Esophagus mucosa (tissue), 1 donor: ENCODE measurements around the gene HSPB8. TPM values are rescaled to one million over a fixed set of nuclear protein-coding genes. Genes with fewer than 3 reads are reported as not detected.

Experiments
- ATAC-seq: fragments of 200-7000 bp; cut with Tn5 transposase; one replicate; pipeline ENCODE4 v1.9.1; 2020
- total RNA-seq: library from RNA; stranded (reverse); gene quantifications from one replicate; pipeline ENCODE4 v1.2.4, GENCODE V29; 2023
- donor health status: DM: yes; HTN: yes; CAD: no.

HSPB8 gene, protein sequence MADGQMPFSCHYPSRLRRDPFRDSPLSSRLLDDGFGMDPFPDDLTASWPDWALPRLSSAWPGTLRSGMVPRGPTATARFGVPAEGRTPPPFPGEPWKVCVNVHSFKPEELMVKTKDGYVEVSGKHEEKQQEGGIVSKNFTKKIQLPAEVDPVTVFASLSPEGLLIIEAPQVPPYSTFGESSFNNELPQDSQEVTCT
- total RNA-seq, result 33.8 TPM

GRCh38 chr12:119178544-119179334, at the start of gene HSPB8:
Gene HSPB8 (plus strand): TSS chr12:119178931. CDS start chr12:119179313, 382 bp downstream.
- ATAC-seq, result peak; percentile 60

- no peak for ATAC-seq
Measured at GRCh38 chr12:119129827-119130434, 48.8 kb upstream of the HSPB8 start.

DNA sequence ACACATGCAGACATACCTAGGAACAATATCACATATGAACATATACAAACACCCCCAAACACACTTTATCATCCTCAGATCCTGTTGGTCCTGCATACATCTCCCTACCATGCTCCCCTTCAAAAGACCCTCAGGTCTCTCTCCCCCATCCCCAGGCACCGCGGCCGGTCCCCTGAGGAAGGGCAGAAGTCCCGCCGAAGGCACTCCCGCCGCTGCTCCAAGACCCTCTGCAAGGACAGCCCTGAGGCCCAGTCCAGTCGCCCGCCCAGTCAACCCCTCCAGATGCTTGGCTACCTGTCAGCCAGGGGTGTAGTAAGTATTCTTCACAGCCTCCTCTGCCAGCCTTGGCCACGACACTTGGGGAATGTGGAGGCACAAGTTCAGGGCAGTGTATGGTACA, 48.2 kb upstream of the HSPB8 start:
- no peak for ATAC-seq

DNA sequence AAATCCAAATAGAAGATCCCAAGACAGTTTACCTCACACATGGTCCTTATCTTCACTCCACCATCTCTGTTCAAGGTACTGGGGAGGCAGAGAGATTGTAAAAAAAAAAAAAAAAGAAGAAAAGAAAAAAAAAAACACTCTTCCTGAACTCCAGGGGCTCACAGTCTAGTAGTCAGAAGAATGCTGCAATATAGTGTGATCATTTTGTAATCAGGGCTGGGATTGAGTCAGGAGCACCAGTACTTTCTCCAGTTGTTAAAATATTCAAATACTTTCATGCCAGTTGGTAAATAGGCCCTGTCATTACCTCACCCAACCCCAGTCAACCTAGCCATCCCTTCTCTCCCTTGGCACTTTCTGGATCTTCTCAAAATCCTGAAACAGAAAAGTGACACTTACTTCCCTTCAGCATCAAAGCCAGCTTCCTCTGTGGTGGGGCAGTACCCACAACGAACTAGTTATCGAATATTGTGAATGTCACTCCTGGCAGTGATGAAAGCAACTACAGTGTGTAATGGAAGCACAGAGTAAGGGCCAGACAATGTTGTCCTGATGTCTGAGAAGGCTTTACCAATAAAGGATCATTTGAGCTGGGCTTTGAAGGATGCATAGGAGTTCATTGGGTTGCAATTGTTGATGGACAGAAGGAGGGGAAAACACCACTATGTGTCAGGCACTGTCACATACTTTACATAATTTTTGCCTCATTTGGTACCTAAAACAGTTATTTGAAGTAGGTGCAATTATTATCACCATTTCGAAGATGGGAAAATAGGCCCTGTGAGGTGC, 44.3 kb upstream of the HSPB8 start:
- ATAC-seq, result no peak

- ATAC-seq, result no peak
Measured at GRCh38 chr12:119136811-119137410, 41.8 kb upstream of the HSPB8 start.

- no peak for ATAC-seq
Measured at GRCh38 chr12:119139448-119139847, 39.3 kb upstream of the HSPB8 start.

- no peak for ATAC-seq
Measured at GRCh38 chr12:119145367-119145766, 33.4 kb upstream of the HSPB8 start.

GRCh38 chr12:119147847-119148448, 30.8 kb upstream of the HSPB8 start:
- no peak for ATAC-seq

GRCh38 chr12:119149270-119149669, 29.5 kb upstream of the HSPB8 start:
- ATAC-seq, result no peak

DNA sequence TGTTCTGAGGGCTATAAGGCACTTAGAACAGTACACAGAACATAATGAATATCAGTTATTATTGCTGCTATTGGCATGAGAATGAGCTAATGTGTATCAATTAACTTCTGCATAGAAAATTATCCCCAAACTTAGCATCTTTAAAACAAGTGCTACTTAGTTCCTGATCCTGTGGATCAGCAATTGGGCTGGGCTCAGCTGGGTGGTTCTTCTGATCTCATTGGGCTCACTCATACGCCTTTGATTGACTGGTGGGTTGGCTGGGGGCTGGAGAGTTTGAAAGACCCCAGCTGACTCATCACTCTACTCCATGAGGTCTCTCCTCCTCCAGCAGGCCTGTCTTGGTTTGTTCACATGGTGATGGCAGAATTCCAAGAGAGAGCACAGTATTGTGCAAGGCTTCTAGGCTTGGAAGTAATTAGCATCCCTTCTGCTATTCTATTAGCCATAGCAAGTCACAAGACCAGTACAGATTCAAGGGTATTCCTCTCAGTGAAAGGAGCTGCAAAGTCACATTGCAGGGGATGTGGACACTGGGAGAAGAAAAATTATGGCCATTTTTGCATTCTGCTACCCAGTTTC, 27.2 kb upstream of the HSPB8 start:
- no peak for ATAC-seq

DNA sequence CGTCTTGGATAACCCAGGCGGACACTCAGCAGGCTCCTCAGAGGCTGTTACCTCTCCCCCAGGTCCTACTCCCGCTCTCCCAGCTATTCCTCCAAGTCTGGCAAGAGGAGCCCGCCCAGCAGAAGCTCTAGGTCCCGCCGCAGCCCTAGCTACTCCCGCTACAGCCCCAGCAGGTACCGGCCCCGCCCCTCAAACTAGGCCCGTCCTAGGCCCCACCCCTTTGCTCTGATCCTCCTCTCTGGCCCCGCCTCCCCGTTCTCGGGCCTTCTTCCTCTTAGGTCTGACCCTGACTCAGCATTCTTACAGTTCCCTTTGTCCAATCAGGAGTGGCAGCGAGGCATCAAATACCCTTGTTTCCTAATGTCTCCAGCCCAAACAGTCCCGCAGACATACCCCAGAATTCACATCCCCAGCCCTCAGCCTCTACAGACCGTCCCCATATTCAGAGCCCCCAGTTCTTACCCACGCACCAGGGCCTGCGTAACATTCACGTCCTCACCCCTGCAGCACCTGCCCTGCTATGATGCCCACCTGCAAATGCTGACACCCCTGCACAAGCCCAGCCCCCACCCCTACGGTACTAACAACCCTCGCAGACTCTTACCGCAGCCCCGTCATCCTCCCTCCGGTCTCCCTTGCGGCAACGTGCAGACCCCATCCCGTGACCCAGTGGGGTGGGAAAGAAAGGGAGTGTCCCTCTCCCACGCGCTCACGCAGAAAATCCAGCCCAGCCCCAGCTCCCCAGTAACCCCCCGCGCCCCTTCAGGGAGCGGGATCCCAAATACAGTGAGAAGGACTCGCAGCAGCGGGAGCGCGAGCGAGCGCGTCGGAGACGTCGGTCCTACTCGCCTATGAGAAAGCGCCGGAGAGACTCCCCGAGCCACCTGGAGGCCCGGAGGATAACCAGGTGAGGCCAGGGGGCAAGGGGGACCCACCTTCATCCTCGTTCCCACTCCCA, 25.0 kb upstream of the HSPB8 start:
- peak; percentile 79 for ATAC-seq

DNA sequence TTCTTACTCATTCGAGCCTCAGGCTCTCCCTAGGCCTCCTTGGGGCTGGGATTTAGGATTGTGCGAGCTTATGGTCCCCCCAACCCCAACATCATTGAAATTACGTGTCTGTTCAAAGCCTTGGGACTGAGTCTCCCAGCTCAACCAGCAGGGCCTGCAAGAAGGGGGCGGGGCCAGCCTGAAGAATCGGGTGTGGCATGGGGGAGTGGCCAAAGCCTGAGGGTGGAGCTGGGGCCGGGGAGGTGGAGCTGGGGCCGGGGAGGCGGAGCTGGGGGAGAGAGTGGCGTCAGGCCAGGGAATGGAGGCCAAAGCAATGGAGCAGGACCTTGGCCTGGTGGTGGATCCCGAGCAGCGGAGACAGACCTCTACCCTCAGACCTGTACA, 24.3 kb upstream of the HSPB8 start:
- no peak for ATAC-seq

GRCh38 chr12:119156401-119157044, 22.2 kb upstream of the HSPB8 start:
- no peak for ATAC-seq

- ATAC-seq, result no peak
Measured at GRCh38 chr12:119157528-119157927, 21.2 kb upstream of the HSPB8 start.

DNA sequence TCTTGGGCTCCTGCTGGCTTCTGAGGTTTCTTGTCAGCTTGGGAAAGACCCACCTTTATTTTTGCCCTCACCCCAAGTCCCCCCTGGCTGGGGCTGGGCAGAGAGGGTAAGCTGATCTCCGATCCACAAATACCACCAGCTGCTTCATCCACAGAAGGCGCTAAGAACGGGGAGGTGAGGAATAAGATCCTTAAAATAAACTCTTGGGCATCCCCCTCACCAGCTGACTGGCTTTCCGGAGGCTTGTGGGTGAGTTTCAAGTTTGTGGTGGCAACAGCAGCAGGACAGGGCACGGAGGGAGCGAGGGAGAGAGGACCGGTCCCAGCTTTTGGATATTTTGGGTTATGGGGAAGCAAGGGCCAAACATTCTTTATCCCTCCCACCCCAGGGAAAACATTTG, 20.8 kb upstream of the HSPB8 start:
- ATAC-seq, result no peak

GRCh38 chr12:119158402-119158801, 20.3 kb upstream of the HSPB8 start:
- no peak for ATAC-seq

GRCh38 chr12:119159844-119160243, 18.9 kb upstream of the HSPB8 start:
- ATAC-seq, result no peak

DNA sequence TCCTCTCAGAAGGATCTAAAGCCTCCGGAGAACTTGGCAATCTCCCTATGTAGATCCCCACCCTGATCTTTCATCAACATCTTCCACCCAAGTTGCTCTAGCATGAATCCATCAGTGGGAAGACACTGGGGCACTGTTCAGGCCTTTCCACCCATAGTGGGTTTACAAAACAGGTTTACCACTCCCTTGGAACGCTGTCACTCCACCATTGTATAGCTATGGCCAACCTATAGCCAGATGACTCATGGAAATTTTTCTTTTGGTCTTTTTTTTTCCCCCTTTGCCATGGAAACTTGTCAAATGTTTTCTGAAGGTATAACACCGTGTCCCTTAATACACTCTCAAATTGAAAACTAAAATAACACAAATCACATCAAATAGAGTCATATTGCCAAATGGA, 10.8 kb upstream of the HSPB8 start:
- ATAC-seq, result peak; percentile 89

GRCh38 chr12:119168721-119169120, 10.0 kb upstream of the HSPB8 start:
- no peak for ATAC-seq

GRCh38 chr12:119169150-119169549, 9.6 kb upstream of the HSPB8 start:
- peak; percentile 80 for ATAC-seq
